CD4-positive, alpha-beta T cell (primary cell): ENCODE results near the gene LANCL1. TPM values are rescaled to one million over a fixed set of nuclear protein-coding genes. Genes with fewer than 3 reads are reported as not detected.

Source experiments
- ATAC-seq: fragments of 200-7000 bp; cut with Tn5 transposase; one replicate; pipeline ENCODE4 v1.10.0; 2022; ENCODE audit warnings: mild to moderate bottlenecking; ENCODE audit not compliant: poor library complexity
- CTCF ChIA-PET: fragments of 350-600 bp; sonication (Branson Sonifier 250); formaldehyde crosslinking; loops from one replicate; lab custom pipeline; 2021; ENCODE audit warnings: antibody characterized with exemption, inconsistent platforms; lab: Charles Lee
- POLR2A ChIA-PET: fragments of 350-600 bp; sonication (Branson Sonifier 250); formaldehyde crosslinking; loops from one replicate; lab custom pipeline; 2021; ENCODE audit warnings: antibody characterized with exemption, inconsistent platforms; lab: Charles Lee
- DNase-seq, 14 experiments: peaks; one replicate each; pipeline ENCODE4 v3.0.0-alpha.2; 2013 to 2020; ENCODE audit warnings: mixed read lengths in 2 of 14
- H3K27ac ChIP-seq, 2 donors: one replicate each; pipeline versions ENCODE4 v1.5.1 to v1.7.0; 2013; ENCODE audit warnings: low read length in 2 of 2, low read depth in 1 of 2, mild to moderate bottlenecking in 1 of 2
- H3K27me3 ChIP-seq, 2 experiments: 1 replicate in 1 of 2; 2 replicates in 1 of 2; pipeline versions ENCODE4 v1.6.1 to v1.7.0; 2013; ENCODE audit warnings: low read length in 2 of 2, control low read depth in 1 of 2, mild to moderate bottlenecking in 1 of 2, moderate library complexity in 1 of 2; ENCODE audit not compliant: insufficient read depth in 2 of 2, control insufficient read depth in 1 of 2
- H3K36me3 ChIP-seq: one replicate; pipeline ENCODE4 v1.6.1; 2013; ENCODE audit warnings: low read length, control low read depth; ENCODE audit not compliant: insufficient read depth
- H3K4me1 ChIP-seq: one replicate; pipeline ENCODE4 v1.6.1; 2013; ENCODE audit warnings: low read length, control low read depth; ENCODE audit not compliant: insufficient read depth
- H3K4me3 ChIP-seq: one replicate; pipeline ENCODE4 v1.5.1; 2013; ENCODE audit warnings: mild to moderate bottlenecking, low read length, moderate library complexity
- H3K9me3 ChIP-seq, 2 experiments: 1 replicate in 1 of 2; 2 replicates in 1 of 2; pipeline versions ENCODE4 v1.6.1 to v1.7.0; 2013; ENCODE audit warnings: low read length in 2 of 2, mild to moderate bottlenecking in 2 of 2, control low read depth in 1 of 2, moderate library complexity in 1 of 2; ENCODE audit not compliant: control insufficient read depth in 1 of 2, insufficient read depth in 1 of 2
- H3K27ac Mint-ChIP-seq: one replicate; pipeline ENCODE4 v1.8.0; 2020; ENCODE audit warnings: mixed read lengths
- H3K27me3 Mint-ChIP-seq: one replicate; pipeline ENCODE4 v1.8.0; 2021; ENCODE audit warnings: mixed read lengths
- H3K36me3 Mint-ChIP-seq: one replicate; pipeline ENCODE4 v1.8.0; 2021; ENCODE audit warnings: low read depth, mixed read lengths
- H3K4me1 Mint-ChIP-seq: one replicate; pipeline ENCODE4 v1.8.0; 2021; ENCODE audit warnings: low read depth, mixed read lengths
- H3K4me3 Mint-ChIP-seq: one replicate; pipeline ENCODE4 v1.8.0; 2020; ENCODE audit warnings: mild to moderate bottlenecking, mixed read lengths
- H3K9me3 Mint-ChIP-seq: one replicate; pipeline ENCODE4 v1.8.0; 2020; ENCODE audit warnings: mixed read lengths
- intact Hi-C, 2 experiments: fragments of 100-400 bp; cut with DNase I in 1 of 2; cut with micrococcal nuclease in 1 of 2; formaldehyde crosslinking; loops; one replicate each; pipeline versions ENCODE4 v1.15.1 to v1.9.0; 2023 to 2025; cut with DNase I, micrococcal nuclease
- total RNA-seq, 174 experiments: library from RNA in 2 of 174; stranded (reverse) in 2 of 174; gene quantifications; one replicate each; pipeline ENCODE4 v1.2.3 and lab custom pipeline; 2021 to 2026
- TF ChIP-seq, protein P1 (sequence below): fragments of 200-600 bp; IDR thresholded peaks from one replicate; pipeline ENCODE4 v1.8.0; 2022; ENCODE audit warnings: antibody characterized with exemption, mild to moderate bottlenecking

LANCL1 gene
- total RNA-seq, 2 experiments from 2014 or later = 22.4 to 23.3 TPM

DNA sequence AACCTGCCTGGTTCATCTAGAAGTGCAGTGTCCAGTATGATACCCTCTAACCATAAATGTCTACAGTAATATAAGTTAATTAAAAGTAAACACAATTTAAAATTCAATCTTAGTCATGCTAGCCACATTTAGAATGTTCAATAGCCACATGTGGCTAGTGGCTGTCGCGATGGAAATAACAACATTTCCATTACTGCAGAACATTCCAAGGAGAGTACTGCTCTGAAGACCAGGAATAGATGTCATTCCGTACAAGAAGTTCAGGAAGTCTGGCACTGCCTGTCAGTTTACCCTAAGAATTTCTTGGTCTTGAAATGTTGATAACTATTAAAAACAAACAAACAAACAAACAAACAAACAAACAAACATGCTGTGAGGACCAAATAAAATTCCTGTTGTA is 17.2 kb downstream of the LANCL1 start:
- ChIA-PET CTCF (no interaction called here), POLR2A (no interaction called here)
- no peaks in the 10 kb centered on the region for H3K9me3 ChIP-seq
- H3K9me3 Mint-ChIP-seq = no peaks in the 10 kb centered on the region
- intact Hi-C loops = no loop called here
- ATAC-seq (no peak), DNase-seq (no peak)
- H3K27me3 Mint-ChIP-seq = no peaks in the 10 kb centered on the region
- no peak overlapping the region for H3K4me3 Mint-ChIP-seq
- TF ChIP-seq, protein P1, sequence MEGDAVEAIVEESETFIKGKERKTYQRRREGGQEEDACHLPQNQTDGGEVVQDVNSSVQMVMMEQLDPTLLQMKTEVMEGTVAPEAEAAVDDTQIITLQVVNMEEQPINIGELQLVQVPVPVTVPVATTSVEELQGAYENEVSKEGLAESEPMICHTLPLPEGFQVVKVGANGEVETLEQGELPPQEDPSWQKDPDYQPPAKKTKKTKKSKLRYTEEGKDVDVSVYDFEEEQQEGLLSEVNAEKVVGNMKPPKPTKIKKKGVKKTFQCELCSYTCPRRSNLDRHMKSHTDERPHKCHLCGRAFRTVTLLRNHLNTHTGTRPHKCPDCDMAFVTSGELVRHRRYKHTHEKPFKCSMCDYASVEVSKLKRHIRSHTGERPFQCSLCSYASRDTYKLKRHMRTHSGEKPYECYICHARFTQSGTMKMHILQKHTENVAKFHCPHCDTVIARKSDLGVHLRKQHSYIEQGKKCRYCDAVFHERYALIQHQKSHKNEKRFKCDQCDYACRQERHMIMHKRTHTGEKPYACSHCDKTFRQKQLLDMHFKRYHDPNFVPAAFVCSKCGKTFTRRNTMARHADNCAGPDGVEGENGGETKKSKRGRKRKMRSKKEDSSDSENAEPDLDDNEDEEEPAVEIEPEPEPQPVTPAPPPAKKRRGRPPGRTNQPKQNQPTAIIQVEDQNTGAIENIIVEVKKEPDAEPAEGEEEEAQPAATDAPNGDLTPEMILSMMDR = no peak
- H3K36me3 ChIP-seq = peaks cover 59% of the 10 kb centered on the region
- no peak overlapping the region for H3K27ac Mint-ChIP-seq
- no peaks in the 10 kb centered on the region for H3K4me1 ChIP-seq
- no peak overlapping the region for H3K4me3 ChIP-seq
- H3K27me3 ChIP-seq = no peaks in the 10 kb centered on the region
- H3K4me1 Mint-ChIP-seq = peaks cover 17% of the 10 kb centered on the region
- H3K36me3 Mint-ChIP-seq = peaks cover 97% of the 10 kb centered on the region
- no peak overlapping the region for H3K27ac ChIP-seq

DNA sequence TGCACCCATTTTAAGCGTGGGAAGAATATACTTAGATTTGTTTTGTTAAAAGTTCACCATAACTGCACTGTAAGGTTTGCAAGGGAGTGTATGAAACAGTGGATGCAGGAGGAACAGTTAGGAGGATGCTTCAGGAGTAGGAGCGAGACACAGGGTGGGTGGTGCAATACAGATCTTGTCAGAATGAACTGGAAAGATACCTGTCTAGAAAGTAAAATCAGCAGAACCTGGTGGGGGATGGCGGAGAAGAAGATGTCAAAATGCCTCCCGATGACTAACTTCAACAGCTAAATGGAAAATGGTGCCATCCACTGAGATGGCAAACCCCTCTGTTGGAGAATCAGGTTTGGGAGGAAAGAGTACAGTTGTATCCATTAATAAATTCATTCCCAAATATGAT is 18.2 kb downstream of the LANCL1 start:
- H3K27me3 Mint-ChIP-seq = no peaks in the 10 kb centered on the region
- no peaks in the 10 kb centered on the region for H3K9me3 ChIP-seq
- H3K4me3 Mint-ChIP-seq = no peak overlapping the region
- H3K4me1 ChIP-seq = no peaks in the 10 kb centered on the region
- TF ChIP-seq, protein P1 = no peak
- no peak overlapping the region for H3K27ac ChIP-seq
- peaks cover 65% of the 10 kb centered on the region for H3K36me3 ChIP-seq
- H3K27me3 ChIP-seq = no peaks in the 10 kb centered on the region
- intact Hi-C loops = no loop called here
- ChIA-PET POLR2A (no interaction called here), CTCF (no interaction called here)
- peaks cover 99% of the 10 kb centered on the region for H3K36me3 Mint-ChIP-seq
- no peaks in the 10 kb centered on the region for H3K9me3 Mint-ChIP-seq
- no peak overlapping the region for H3K4me3 ChIP-seq
- H3K4me1 Mint-ChIP-seq = peaks cover 17% of the 10 kb centered on the region
- ATAC-seq = no peak
- H3K27ac Mint-ChIP-seq = peak overlapping the region; percentile 19
- DNase-seq = no peak

GRCh38 chr2:210456571-210456970 is 20.0 kb downstream of the LANCL1 start:
- TF ChIP-seq, protein P1 = no peak
- no peaks in the 10 kb centered on the region for H3K9me3 Mint-ChIP-seq
- intact Hi-C loops = no loop called here
- peaks cover 75% of the 10 kb centered on the region for H3K36me3 ChIP-seq
- no peak overlapping the region for H3K4me3 ChIP-seq
- peaks cover 99% of the 10 kb centered on the region for H3K36me3 Mint-ChIP-seq
- ChIA-PET POLR2A (no interaction called here), CTCF (interaction anchor here (1.5 kb wide), 1 partner anchor 12 kb away, joined by 5 read pairs; no protein-coding TSS in a partner anchor)
- H3K27ac ChIP-seq = no peak overlapping the region
- no peaks in the 10 kb centered on the region for H3K27me3 Mint-ChIP-seq
- H3K9me3 ChIP-seq = no peaks in the 10 kb centered on the region
- H3K4me3 Mint-ChIP-seq = no peak overlapping the region
- no peaks in the 10 kb centered on the region for H3K27me3 ChIP-seq
- H3K27ac Mint-ChIP-seq = no peak overlapping the region
- no peak for ATAC-seq
- no peaks in the 10 kb centered on the region for H3K4me1 ChIP-seq
- peaks cover 22% of the 10 kb centered on the region for H3K4me1 Mint-ChIP-seq
- no peak for DNase-seq
